ENCODE measurements around the gene ELP2.

Gene ELP2

GRCh38 chr18:36126668-36127067, 3.0 kb upstream of the ELP2 start:
- DNase-seq (ENCODE audit: low spot score): no peak

DNA sequence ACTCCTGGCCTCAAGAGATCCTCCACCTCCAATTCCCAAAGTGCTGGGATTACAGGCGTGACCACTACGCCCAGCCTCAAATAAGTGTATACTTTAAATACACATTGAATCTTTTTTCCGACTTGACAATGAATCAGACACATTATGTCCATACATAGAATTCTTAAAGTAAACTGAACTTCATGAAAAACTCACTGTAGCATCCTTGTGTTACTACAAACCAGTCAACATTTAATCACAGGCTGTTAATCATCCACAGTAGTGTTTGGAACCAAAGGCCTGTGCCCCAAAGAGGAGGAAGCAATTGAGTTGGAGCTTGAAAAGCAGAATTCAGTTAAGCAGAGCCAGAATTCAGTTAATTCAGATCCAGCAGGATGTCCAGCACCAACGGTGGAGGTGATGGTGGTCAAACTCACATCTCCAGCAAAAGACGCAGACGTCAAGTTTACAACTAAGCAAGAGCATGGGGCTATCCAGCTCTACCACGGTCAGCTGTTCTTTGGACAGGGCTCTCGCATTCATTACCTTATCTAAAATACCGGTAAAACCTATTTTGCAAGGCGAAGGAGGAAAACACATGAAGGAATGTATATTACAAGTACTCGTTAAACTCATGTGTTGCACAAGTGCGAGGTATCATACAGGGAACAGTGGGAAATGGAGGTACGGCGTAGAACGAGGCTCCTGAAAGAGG, 1.7 kb upstream of the ELP2 start:
- no peak for DNase-seq (ENCODE audit: low spot score)

DNA sequence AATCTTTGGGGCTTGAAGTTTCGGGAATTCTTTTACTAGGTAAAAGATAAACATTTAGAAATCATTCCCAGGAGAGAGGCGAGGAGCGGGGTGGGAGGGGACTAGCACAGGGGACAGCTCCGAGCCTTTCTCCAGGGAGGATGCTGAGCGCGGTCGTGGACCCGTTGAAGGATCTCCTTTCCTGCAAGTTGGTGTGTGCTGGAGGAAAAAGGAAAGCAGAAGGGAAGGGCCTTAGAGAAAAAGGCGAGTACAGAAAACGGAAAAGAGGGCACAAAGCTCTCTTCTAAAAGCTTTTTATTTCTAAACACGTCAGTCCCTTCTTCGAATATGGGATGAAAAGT, 1.2 kb upstream of the ELP2 start:
- DNase-seq (ENCODE audit: low spot score): peak; percentile 15

DNA sequence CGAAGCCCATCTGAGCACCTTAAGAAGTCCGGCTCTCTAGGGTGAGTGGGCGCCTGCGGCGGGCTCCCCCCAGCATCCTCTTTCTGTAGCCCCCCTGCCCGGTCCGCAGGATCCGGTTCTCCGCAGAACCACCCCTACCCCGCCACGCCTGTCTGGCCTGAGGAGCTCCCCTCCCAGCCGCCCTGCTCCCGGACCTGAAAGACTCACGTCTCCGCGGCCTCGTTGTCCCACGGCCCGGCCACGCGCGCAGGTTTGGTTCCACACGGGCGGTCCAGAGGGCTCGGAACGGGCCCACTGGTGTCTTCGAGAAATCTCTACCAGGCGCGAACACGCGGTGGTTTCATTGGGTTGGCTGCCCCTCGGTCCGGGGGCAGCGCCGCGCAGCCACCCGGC, 796 bp upstream of the ELP2 start:
- DNase-seq (ENCODE audit: low spot score): no peak

DNA sequence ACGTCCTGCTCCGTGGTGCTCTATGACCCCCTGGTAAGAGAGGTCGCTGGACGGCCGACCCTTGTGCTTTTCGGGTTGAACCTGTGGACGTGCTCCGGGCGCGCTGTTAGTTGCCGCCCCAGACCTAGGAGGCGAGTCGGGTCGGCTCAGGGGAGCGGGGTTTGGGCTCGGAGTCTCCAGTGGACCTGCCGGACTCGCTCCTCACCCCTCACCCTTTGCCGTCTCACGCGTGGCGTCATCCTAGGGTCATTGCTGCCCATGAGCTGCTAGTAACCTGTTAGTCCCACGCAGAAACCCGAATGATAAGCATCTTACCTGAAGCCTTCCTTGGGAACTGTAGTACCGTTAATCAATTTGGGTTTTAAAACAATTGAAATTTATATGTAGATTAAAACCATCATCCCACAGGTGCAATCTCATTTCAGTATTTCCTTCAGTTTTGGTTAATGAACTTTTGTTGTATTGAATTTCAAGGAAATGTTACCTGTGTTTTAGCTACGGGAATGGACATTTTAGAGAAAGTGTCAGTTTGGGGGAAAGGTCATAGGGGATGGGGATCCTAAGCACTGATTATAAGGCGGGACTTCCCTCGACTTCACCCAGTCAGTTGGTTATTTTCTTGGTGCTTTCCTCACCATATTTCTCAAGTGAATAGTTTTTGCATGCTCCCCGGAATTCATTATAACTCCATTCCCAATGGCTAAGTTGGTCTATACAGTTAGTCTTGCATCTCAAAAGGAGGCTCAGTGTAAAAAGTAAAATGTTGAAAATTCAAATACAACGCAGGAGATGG, 536 bp downstream of the ELP2 start:
- DNase-seq (ENCODE audit: low spot score): no peak

DNA sequence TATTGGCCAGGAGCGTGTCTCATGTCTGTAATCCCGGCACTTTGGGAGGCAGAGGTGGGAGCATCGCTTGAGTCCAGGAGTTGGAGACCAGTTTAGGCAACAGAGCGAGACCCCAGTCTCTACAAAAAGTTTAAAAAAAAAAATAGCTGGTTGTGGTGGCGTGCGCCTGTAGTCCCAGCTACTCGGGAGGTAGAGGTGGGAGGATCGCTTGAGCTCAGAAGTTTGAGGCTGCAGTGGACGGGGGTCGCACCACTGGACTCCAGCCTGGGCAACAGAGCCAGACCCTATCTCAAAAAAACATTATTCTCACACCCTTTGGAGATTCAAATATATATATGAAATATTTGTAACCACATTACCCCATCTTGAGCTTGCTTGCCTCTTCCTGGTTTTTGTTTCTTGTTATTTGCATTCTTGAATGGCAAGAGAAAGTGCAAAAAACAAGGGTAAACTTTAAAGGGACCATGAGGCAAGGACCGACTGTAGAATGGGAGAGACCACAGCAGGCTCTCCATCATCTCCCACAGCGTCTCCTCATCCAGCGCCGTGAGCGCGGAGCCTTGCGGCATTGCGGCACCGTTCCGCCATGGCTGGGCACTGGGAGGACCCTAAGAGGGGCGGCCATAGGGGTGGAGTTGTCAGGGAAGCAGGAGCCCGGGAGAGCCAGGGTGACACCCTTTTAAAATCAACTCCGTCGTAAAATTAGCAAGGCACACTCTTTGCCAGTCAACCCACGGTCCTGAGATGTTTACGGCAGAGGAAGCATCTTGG, 1.4 kb downstream of the ELP2 start:
- no peak for DNase-seq (ENCODE audit: low spot score)

DNA sequence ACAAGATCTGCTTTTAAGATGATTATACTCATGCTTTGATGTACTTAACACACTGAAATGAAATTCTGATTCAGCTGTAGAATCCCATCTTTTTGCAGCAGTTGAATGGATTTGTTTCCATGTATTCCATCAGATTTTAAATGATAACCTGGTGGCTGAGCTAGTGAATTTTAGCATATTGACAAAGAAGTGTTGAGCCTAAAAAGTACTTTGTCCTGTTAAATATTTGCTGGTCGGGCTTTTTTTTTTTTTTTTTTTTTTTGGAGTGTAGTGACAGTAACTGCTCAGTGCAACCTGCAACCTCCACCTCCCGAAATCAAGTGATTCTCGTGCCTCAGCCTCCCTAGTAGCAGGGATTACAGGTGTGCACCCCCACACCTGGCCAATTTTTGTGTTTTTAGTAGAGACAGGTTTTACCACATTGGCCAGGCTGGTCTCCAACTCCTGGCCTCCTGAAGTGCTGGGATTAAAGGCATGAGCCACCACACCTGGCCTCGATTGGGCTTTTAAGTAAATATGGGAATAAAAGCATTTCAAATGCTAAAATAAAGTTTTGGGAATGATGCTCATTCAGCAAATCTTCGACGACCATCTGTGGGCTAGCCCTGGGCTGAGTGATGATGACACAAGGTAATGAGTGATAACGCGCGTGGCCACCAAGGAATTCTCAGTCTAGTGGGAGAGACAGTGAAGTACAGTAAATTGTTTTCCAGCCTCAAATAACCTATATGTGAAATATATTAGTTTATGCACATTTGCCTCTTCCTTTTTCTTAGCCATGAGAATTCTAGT, 2.2 kb downstream of the ELP2 start:
- DNase-seq (ENCODE audit: low spot score): no peak

DNA sequence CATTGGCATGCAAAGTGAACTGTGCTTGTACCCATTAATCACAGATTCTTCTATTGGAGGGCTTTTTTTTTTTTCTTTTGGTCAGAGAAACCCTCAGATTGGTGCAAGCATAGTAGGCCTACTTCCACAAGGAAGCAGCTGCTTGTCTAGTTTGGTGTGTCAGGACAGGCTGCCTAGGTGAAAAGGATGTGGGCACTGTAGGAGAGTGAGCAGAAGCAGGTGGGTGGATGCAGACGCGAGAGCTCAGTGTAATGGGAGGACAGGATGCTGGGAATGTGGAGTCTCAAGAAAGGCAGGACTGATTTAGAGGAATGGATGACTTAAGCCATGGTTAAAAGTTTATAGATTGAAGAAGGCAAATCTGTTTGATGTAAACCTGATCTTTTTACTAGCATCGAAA, 3.1 kb downstream of the ELP2 start:
- DNase-seq (ENCODE audit: low spot score): no peak

DNA sequence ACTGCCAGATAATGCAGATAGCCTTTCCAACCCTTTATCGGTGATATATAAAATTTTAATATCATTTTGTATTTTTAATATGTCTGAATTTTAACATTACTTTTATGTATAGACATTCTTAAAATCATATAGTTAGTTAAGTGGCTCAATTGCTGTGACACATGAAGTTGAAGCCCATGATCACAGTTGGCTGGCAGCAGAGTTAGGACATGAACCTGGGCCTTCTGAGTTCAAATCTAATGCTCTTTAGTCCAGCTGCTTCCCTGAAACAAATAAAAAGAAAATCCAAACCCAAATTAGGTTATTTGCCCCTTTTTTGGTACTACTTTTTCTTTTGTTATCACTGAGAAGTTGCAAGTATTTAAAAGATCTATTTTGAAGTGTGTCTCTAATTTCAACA, 5.6 kb downstream of the ELP2 start:
- DNase-seq (ENCODE audit: low spot score): no peak

- DNase-seq (ENCODE audit: low spot score): no peak
Observed at GRCh38 chr18:36139245-36139644, 9.5 kb downstream of the ELP2 start.

GRCh38 chr18:36141576-36141975, 11.9 kb downstream of the ELP2 start:
- DNase-seq (ENCODE audit: low spot score): no peak

DNA sequence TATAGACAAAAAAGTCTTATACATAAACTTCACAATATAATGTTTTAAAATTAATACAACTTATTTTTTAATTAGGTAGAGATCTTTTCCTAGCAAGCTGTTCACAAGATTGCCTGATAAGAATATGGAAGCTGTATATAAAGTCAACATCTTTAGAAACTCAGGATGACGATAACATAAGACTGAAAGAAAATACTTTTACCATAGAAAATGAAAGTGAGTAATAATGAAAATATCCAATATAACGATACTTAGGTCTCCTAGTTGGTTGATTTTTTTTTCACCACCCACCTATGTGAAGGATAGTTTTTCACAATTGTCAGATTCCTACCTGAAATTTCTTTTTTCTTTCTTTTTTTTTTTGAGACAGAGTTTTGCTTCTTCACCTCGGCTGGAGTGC, 13.1 kb downstream of the ELP2 start:
- DNase-seq (ENCODE audit: low spot score): no peak

DNA sequence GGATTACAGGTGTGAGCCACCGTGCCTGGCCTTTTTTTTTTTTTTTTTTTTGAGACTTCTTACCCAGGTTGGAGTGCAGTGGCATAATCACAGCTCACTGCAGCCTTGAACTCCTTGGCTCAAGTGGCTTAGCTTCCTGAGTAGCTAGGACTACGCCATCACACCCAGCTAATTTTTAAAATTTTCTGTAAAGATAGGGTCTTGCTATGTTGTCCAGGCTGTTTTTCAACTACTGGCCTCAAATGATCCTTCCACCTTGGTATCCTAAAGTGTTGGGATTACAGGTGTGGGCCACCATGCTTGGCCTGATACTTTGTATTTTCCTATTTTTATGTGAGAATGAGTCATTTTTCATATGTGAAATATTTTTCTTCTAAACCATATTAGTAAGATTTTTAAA, 13.7 kb downstream of the ELP2 start:
- no peak for DNase-seq (ENCODE audit: low spot score)

DNA sequence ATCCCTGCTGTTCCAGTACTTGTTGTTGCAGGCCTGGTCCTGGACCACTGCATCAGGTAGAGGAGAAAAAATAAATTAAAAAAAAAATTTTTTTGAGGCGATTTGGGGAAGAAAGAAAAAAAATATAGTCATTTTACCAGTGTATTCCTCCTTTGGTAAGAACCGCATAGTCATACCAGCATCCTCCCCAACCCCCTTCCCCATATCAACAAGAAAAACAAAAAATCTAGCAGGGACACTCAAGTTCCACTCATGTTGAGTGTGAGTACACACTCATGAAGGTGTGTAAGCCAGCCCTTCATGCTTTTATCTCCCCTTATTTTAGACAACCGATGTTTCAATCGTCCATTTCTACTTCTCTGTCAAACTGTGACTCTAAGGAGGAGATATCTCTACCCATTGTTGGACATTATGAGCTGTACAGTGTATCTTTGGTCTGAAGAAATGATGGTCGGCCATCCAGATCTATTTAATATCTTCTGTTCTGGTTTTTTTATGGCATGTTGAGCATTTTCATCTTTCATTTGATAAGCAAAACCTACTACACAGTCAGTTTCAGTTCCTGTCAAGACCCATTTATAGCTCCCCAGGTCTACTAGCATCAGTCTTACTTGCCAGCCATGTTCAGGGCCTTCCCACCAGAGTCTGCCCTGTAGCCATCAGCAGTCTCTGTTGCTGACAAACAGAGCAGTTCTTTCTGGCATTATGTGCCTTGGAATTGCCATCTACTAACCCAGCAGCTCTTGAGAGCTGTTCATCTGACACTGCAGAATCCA, 20.0 kb downstream of the ELP2 start:
- no peak for DNase-seq (ENCODE audit: low spot score)

GRCh38 chr18:36152781-36153180, 23.1 kb downstream of the ELP2 start:
- no peak for DNase-seq (ENCODE audit: low spot score)

- no peak for DNase-seq (ENCODE audit: low spot score)
Observed at GRCh38 chr18:36153203-36153602, 23.5 kb downstream of the ELP2 start.

DNA sequence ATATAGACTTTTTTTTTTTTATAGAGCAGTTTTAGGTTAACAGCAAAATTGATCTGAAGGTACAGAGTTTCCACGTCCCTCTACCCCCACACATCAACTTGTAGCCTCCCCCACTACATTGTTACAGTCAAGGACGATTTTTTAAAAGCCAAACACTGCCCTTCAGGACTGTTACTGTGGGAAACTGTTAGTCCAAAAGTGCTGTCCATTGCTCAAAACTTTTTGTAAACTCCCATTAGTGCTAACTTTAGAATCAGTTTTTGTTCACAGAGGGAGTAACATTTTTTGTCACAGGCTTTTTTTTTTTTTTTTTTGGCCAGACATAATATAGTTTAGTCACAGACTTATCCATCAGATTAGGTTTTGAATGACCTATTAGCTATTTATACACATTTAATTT, 24.1 kb downstream of the ELP2 start:
- DNase-seq (ENCODE audit: low spot score): no peak

- no peak for DNase-seq (ENCODE audit: low spot score)
Observed at GRCh38 chr18:36155851-36156757, 26.4 kb downstream of the ELP2 start.

DNA sequence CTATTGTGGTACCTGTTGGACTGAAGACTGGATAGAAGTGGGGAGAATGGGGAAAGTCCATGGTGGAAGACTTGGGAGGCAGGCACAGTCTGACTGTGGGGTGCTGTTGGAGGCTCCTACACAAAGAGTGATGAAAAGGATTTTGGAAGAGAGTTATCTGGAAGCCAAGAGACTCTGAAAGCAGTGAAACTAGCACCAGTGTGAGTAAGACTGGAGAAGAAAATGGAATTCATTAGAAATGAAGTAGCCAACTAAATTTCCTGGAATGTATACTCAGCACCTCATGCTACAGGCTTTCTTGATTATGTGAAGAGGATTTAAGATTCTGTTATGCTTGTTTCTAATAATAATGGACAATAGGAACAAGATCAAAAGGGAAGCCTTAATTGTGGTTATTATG, 27.7 kb downstream of the ELP2 start:
- no peak for DNase-seq (ENCODE audit: low spot score)

GRCh38 chr18:36158266-36158867, 28.7 kb downstream of the ELP2 start:
- DNase-seq (ENCODE audit: low spot score): no peak

Measured in HuH-7.5 (cell line).